HCT116 (cell line): Measurements from ENCODE around the gene ZNF284. TPM values are rescaled to one million over a fixed set of nuclear protein-coding genes. Genes with fewer than 3 reads are reported as not detected.

Experiments used
- ATAC-seq: fragments of 200-7000 bp; cut with Tn5 transposase; 2 replicates; pipeline ENCODE4 v1.9.1; 2020; ENCODE audit warnings: mild to moderate bottlenecking, moderate library complexity
- BruUV-seq: library from RNA; stranded (reverse); fragments of 400-500 nt; replicated peaks from 2 replicates; lab custom pipeline; 2021; lab: Mats Ljungman, UMichigan
- CTCF ChIA-PET: fragments of 300-600 bp; sonication (Branson Sonifier 250); formaldehyde crosslinking; loops from one replicate; lab custom pipeline; 2021; ENCODE audit warnings: antibody characterized with exemption; lab: Charles Lee
- POLR2A ChIA-PET: fragments of 300-600, 350-600 bp; sonication (Branson Sonifier 250); formaldehyde crosslinking; loops from one replicate; lab custom pipeline; 2021; ENCODE audit warnings: antibody characterized with exemption; lab: Charles Lee
- RAD21 ChIA-PET, 2 experiments: fragments of 300-600 bp; sonication (Branson Sonifier 250); formaldehyde crosslinking; loops; one replicate each; lab custom pipeline; 2023; ENCODE audit warnings: low total read pairs in 2 of 2; ENCODE audit not compliant: uncharacterized antibody in 2 of 2, unreplicated experiment in 2 of 2, low non-redundant PET in 1 of 2; lab: Charles Lee
- DNase-seq: peaks from one replicate; pipeline ENCODE4 v3.0.0-alpha.2; 2010; ENCODE audit warnings: low read depth, low spot score
- H2AFZ ChIP-seq: fragments of 200-600 bp; shearing (Covaris generic), sonication (generic); 2 replicates; pipeline ENCODE4 v1.6.1; 2017; ENCODE audit warnings: low read depth, mixed run types, mixed read lengths, antibody characterized with exemption, low read length; ENCODE audit not compliant: poor library complexity, severe bottlenecking
- H3K27ac ChIP-seq: 2 replicates; pipeline ENCODE4 v1.5.1; 2012; ENCODE audit warnings: low read depth, low read length
- H3K27me3 ChIP-seq: fragments of 200-600 bp; sonication (generic); 2 replicates; pipeline ENCODE4 v1.6.1; 2016; ENCODE audit warnings: mixed run types, low read length, mixed read lengths; ENCODE audit not compliant: insufficient read depth
- H3K36me3 ChIP-seq, 2 experiments: fragments of 200-500 bp in 1 of 2; fragments of 200-600 bp in 1 of 2; sonication (Bioruptor generic) in 1 of 2; sonication (generic) in 1 of 2; 2 replicates each; pipeline versions ENCODE4 v1.5.1 to v1.6.1; 2014 to 2016; ENCODE audit warnings: low read length in 2 of 2, inconsistent platforms in 1 of 2, mixed read lengths in 1 of 2, mixed run types in 1 of 2; ENCODE audit not compliant: insufficient read depth in 2 of 2, control insufficient read depth in 1 of 2
- H3K4me1 ChIP-seq, 2 experiments: fragments of 200-600 bp in 1 of 2; sonication (generic) in 1 of 2; 2 replicates each; pipeline versions ENCODE4 v1.5.1 to v1.6.1; 2012 to 2017; ENCODE audit warnings: low read length in 2 of 2, inconsistent platforms in 1 of 2, mild to moderate bottlenecking in 1 of 2, mixed read lengths in 1 of 2, mixed run types in 1 of 2, moderate library complexity in 1 of 2; ENCODE audit not compliant: insufficient read depth in 2 of 2, control insufficient read depth in 1 of 2
- H3K4me2 ChIP-seq: fragments of 200-600 bp; sonication (generic); 2 replicates; pipeline ENCODE4 v1.6.1; 2017; ENCODE audit warnings: mixed run types, low read length, mixed read lengths
- H3K4me3 ChIP-seq, 2 experiments: fragments of 200-600 bp in 1 of 2; sonication (generic) in 1 of 2; replicated peaks in 1 of 2; 2 replicates each; pipeline ENCODE4 v1.5.1; 2011 to 2016; ENCODE audit warnings: low read length in 2 of 2, control low read depth in 1 of 2, low read depth in 1 of 2, mild to moderate bottlenecking in 1 of 2, mixed read lengths in 1 of 2, mixed run types in 1 of 2
- H3K79me2 ChIP-seq: fragments of 200-600 bp; sonication (generic); 2 replicates; pipeline ENCODE4 v1.6.1; 2017; ENCODE audit warnings: mild to moderate bottlenecking, mixed run types, low read length, moderate library complexity, mixed read lengths; ENCODE audit not compliant: insufficient read depth
- H3K9ac ChIP-seq: fragments of 200-600 bp; sonication (generic); 2 replicates; pipeline ENCODE4 v1.6.1; 2016; ENCODE audit warnings: low read length, mixed read lengths
- H3K9me2 ChIP-seq: fragments of 200-600 bp; sonication (generic), shearing (Covaris generic); 2 replicates; pipeline ENCODE4 v1.6.1; 2017; ENCODE audit warnings: mixed run types, mild to moderate bottlenecking, moderate library complexity; ENCODE audit not compliant: insufficient read depth
- H3K9me3 ChIP-seq, 2 experiments: fragments of 200-500 bp in 1 of 2; fragments of 200-600 bp in 1 of 2; sonication (Bioruptor generic) in 1 of 2; sonication (generic) in 1 of 2; 2 replicates each; pipeline ENCODE4 v1.6.1; 2014 to 2017; ENCODE audit warnings: low read length in 2 of 2, mixed read lengths in 2 of 2, inconsistent platforms in 1 of 2, low read depth in 1 of 2, mild to moderate bottlenecking in 1 of 2, mixed run types in 1 of 2, moderate library complexity in 1 of 2; ENCODE audit not compliant: control insufficient read depth in 1 of 2, insufficient read depth in 1 of 2
- H4K20me1 ChIP-seq: fragments of 200-600 bp; sonication (generic), shearing (Covaris generic); 2 replicates; pipeline ENCODE4 v1.6.1; 2017; ENCODE audit warnings: mixed run types, mild to moderate bottlenecking, moderate library complexity; ENCODE audit not compliant: insufficient read depth
- CBX3 ChIP-seq: IDR thresholded peaks from 2 replicates; pipeline ENCODE4 v1.6.1; 2012; ENCODE audit warnings: low read depth
- ELF1 ChIP-seq: IDR thresholded peaks from 2 replicates; pipeline ENCODE4 v1.6.1; 2012; ENCODE audit warnings: low read depth, borderline replicate concordance
- EZH2phosphoT487 ChIP-seq: fragments of 200-600 bp; IDR thresholded peaks from 2 replicates; pipeline ENCODE4 v1.6.1; 2018; ENCODE audit warnings: antibody characterized with exemption, borderline replicate concordance
- JUND ChIP-seq: IDR thresholded peaks from 2 replicates; pipeline ENCODE4 v1.6.1; 2012
- RAD21 ChIP-seq: IDR thresholded peaks from 2 replicates; pipeline ENCODE4 v1.6.1; 2012; ENCODE audit warnings: low read depth, mild to moderate bottlenecking
- SIN3A ChIP-seq: IDR thresholded peaks from 2 replicates; pipeline ENCODE4 v1.6.1; 2012; ENCODE audit warnings: low read depth
- SP1 ChIP-seq: IDR thresholded peaks from 2 replicates; pipeline ENCODE4 v1.6.1; 2012; ENCODE audit warnings: low read depth
- YY1 ChIP-seq: IDR thresholded peaks from 2 replicates; pipeline ENCODE4 v1.6.1; 2011; ENCODE audit warnings: low read length, low read depth, moderate library complexity, mild to moderate bottlenecking; ENCODE audit not compliant: insufficient replicate concordance; ENCODE audit errors: extremely low read depth
- ZFX ChIP-seq: fragments of 450-650 bp; IDR thresholded peaks from 2 replicates; pipeline ENCODE4 v1.6.1; 2017
- ZNF274 ChIP-seq: fragments of 200-500 bp; sonication (Bioruptor generic); IDR thresholded peaks from 2 replicates; pipeline ENCODE4 v1.6.1; 2014; ENCODE audit warnings: mild to moderate bottlenecking, low read depth, low read length, inconsistent platforms
- intact Hi-C: fragments of 100-400 bp; cut with micrococcal nuclease; formaldehyde crosslinking; loops from 2 replicates; pipeline ENCODE4 v1.10.0; 2022
- total RNA-seq: library from RNA; stranded (reverse); gene quantifications from one replicate; pipeline ENCODE4 v1.2.1, GENCODE V29; 2021; ENCODE audit not compliant: unreplicated experiment
- TF ChIP-seq, protein P1 (sequence below): IDR thresholded peaks from 2 replicates; pipeline ENCODE4 v1.6.1; 2011; ENCODE audit warnings: mild to moderate bottlenecking, low read length, moderate library complexity; ENCODE audit not compliant: insufficient replicate concordance; ENCODE audit errors: extremely low read depth
- TF ChIP-seq, protein P2 (sequence below), 3 experiments: fragments of 200-600 bp in 1 of 3; sonication (generic) in 1 of 3; IDR thresholded peaks in 2 of 3; conservative IDR thresholded peaks in 1 of 3; 2 replicates each; pipeline ENCODE4 v1.5.1; 2012 to 2017; ENCODE audit warnings: low read depth in 2 of 3, low read length in 2 of 3, antibody characterized with exemption in 1 of 3, borderline replicate concordance in 1 of 3, control low read depth in 1 of 3, mild to moderate bottlenecking in 1 of 3, mixed read lengths in 1 of 3, mixed run types in 1 of 3, moderate library complexity in 1 of 3; ENCODE audit not compliant: insufficient read depth in 1 of 3

The ZNF284 gene
- total RNA-seq, 1 experiment from 2014 or later, result not detected

DNA sequence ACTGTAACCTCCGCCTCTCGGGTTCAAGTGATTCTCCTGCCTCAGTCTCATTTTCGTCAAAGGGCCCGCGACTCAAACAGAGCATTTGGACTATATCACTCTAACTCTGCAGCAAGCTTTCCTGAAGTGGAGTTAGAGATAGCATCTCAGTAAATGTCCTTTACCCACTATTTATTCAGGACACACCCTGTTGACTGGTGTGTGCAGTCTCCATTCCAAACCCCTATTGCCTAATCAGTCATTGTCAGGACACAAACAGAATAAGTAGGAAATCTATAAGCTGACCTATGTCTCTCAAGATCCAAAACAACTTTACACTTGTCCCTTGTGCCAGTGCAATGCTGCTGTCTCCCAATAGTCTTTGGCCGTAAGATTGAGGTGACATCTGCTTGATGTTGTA lies 45.3 kb upstream of the ZNF284 start (continued):
- TF ChIP-seq, protein P1, sequence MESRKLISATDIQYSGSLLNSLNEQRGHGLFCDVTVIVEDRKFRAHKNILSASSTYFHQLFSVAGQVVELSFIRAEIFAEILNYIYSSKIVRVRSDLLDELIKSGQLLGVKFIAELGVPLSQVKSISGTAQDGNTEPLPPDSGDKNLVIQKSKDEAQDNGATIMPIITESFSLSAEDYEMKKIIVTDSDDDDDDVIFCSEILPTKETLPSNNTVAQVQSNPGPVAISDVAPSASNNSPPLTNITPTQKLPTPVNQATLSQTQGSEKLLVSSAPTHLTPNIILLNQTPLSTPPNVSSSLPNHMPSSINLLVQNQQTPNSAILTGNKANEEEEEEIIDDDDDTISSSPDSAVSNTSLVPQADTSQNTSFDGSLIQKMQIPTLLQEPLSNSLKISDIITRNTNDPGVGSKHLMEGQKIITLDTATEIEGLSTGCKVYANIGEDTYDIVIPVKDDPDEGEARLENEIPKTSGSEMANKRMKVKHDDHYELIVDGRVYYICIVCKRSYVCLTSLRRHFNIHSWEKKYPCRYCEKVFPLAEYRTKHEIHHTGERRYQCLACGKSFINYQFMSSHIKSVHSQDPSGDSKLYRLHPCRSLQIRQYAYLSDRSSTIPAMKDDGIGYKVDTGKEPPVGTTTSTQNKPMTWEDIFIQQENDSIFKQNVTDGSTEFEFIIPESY, result no peak
- TF ChIP-seq EZH2phosphoT487, result no peak
- no peak for TF ChIP-seq RAD21
- no peak for TF ChIP-seq JUND
- TF ChIP-seq SIN3A, result no peak
- no peak for TF ChIP-seq CBX3
- no peak for TF ChIP-seq ZFX
- TF ChIP-seq SP1, result no peak

DNA sequence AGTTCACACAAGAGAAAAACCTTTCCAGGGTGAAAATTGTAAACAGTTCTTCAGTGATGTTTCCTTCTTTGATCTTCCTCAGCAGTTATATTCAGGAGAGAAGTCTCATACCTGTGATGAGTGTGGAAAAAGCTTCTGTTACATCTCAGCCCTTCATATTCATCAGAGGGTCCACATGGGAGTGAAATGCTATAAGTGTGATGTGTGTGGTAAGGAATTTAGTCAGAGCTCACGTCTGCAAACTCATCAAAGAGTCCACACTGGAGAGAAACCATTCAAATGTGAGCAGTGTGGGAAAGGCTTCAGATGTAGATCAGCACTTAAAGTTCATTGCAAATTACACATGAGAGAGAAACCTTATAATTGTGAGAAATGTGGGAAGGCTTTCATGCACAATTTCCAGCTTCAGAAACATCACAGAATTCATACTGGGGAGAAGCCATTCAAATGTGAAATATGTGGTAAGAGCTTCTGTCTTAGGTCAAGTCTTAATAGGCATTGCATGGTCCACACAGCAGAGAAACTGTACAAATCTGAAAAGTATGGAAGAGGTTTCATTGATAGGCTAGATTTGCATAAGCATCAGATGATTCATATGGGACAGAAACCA lies 39.9 kb upstream of the ZNF284 start:
- ChIA-PET POLR2A (no interaction called here), RAD21 (no interaction called here), CTCF (no interaction called here)
- no TSS peak for BruUV-seq
- peaks cover 10 to 13% of the 10 kb centered on the region in 2 experiments; a peak in 2 of 4 replicates for H3K9me3 ChIP-seq
- ATAC-seq (no peak), DNase-seq (no peak)
- no peak overlapping the region for H3K4me2 ChIP-seq
- no peaks in the 10 kb centered on the region for H3K9me2 ChIP-seq
- intact Hi-C loops, result no loop called here
- H3K27ac ChIP-seq, result no peak overlapping the region
- H3K4me3 ChIP-seq, result no peak overlapping the region
- peaks cover 6 to 25% of the 10 kb centered on the region in 2 experiments for H3K36me3 ChIP-seq
- H3K27me3 ChIP-seq, result no peaks in the 10 kb centered on the region
- no peaks in the 10 kb centered on the region for H4K20me1 ChIP-seq
- H2AFZ ChIP-seq, result no peak overlapping the region
- H3K4me1 ChIP-seq, result no peaks in the 10 kb centered on the region
- no peak overlapping the region for H3K9ac ChIP-seq
- no peaks in the 10 kb centered on the region for H3K79me2 ChIP-seq
- TF ChIP-seq, protein P2, sequence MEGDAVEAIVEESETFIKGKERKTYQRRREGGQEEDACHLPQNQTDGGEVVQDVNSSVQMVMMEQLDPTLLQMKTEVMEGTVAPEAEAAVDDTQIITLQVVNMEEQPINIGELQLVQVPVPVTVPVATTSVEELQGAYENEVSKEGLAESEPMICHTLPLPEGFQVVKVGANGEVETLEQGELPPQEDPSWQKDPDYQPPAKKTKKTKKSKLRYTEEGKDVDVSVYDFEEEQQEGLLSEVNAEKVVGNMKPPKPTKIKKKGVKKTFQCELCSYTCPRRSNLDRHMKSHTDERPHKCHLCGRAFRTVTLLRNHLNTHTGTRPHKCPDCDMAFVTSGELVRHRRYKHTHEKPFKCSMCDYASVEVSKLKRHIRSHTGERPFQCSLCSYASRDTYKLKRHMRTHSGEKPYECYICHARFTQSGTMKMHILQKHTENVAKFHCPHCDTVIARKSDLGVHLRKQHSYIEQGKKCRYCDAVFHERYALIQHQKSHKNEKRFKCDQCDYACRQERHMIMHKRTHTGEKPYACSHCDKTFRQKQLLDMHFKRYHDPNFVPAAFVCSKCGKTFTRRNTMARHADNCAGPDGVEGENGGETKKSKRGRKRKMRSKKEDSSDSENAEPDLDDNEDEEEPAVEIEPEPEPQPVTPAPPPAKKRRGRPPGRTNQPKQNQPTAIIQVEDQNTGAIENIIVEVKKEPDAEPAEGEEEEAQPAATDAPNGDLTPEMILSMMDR (IDR thresholded peaks at IDR 0.05 in 2 of 3, conservative IDR thresholded peaks at IDR 0.05 in 1 of 3; ENCODE audit: borderline replicate concordance in 1 of 3, insufficient read depth in 1 of 3, low read depth in 2 of 3, low read length in 2 of 3), result no peak
- TF ChIP-seq YY1 (no peak), EZH2phosphoT487 (no peak), JUND (no peak), SP1 (no peak), ELF1 (no peak), ZNF274 (no peak), CBX3 (no peak)
